ENCODE data around the gene NPR2.

GRCh38 chr9:35792024-35792813, 828 bp downstream of the NPR2 start:
- no peak for TF ChIP-seq CTCF (IDR thresholded peaks at IDR 0.05)
- no peak for TF ChIP-seq POLR2A (IDR thresholded peaks at IDR 0.05)

Data from Peyer's patch (tissue), 4 donors.